ENCODE results near the gene SCAMP1. TPM values are rescaled to one million over a fixed set of nuclear protein-coding genes. Genes with fewer than 3 reads are reported as not detected.

Gene SCAMP1
- total and polyA plus RNA-seq, 2 of the 8 experiments (the other 6 are each of a cell fraction or from before 2014, with no cell fraction given), result 18.6 to 55.9 TPM

GRCh38 chr5:78362220-78362619, 1.8 kb downstream of the SCAMP1 start (continued):
- TF ChIP-seq HDAC6 (IDR thresholded peaks at IDR 0.05; ENCODE audit: low read depth, low read length) (no peak), KDM1A (IDR thresholded peaks at IDR 0.05; ENCODE audit: borderline replicate concordance, low read length) (no peak), EP300 (IDR thresholded peaks at IDR 0.05; ENCODE audit: borderline replicate concordance in 1 of 2, low read depth in 2 of 2, low read length in 2 of 2) (no peak), ATF2 (IDR thresholded peaks at IDR 0.05; ENCODE audit: low read length) (no peak), TAF1 (IDR thresholded peaks at IDR 0.05; ENCODE audit: low read depth, low read length) (no peak), BCL11A (IDR thresholded peaks at IDR 0.05; ENCODE audit: low read depth in 2 of 2, low read length in 2 of 2) (no peak), TEAD4 (IDR thresholded peaks at IDR 0.05; ENCODE audit: low read depth, low read length) (no peak), SAP30 (IDR thresholded peaks at IDR 0.05; ENCODE audit: insufficient read depth, insufficient replicate concordance, low read length) (no peak)
